ENCODE data around the gene PDS5A.
"Not testable (repeated sequence)": the region's sequence is repeated elsewhere in the genome, so short reads cannot be mapped to it uniquely, and the experiment has no call there.

The PDS5A gene

GRCh38 chr4:39922399-39922798 is 55.3 kb downstream of the PDS5A start:
- TF ChIP-seq CTCF (IDR thresholded peaks at IDR 0.05; ENCODE audit: borderline replicate concordance, insufficient read depth, low read depth, low read length): no peak
- H3K4me3 ChIP-seq (ENCODE audit: low read depth, low read length): no peak overlapping the region

DNA sequence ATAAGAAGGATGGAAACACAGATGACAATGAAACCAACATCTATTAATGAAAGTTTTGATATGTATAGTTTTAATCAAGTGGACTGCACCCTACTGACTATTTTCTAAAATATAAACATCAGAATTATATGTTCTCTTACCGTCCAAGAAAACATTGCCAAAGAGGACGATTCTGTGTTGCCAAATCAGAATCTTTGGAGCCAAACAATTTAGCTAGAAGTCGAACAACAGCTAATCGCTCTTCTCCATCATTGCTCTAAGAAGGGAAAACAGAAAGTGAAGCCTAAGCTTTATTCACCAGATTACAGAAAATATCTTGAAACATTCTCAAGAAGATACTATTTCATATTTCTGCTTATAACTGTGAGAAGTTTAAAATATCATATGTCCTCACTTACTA is 64.2 kb downstream of the PDS5A start:
- H3K4me3 ChIP-seq (ENCODE audit: low read depth, low read length): no peak overlapping the region
- TF ChIP-seq CTCF (IDR thresholded peaks at IDR 0.05; ENCODE audit: borderline replicate concordance, insufficient read depth, low read depth, low read length): no peak

- no peak for TF ChIP-seq CTCF (IDR thresholded peaks at IDR 0.05; ENCODE audit: borderline replicate concordance, insufficient read depth, low read depth, low read length)
Measured at GRCh38 chr4:39910064-39910463, 67.6 kb downstream of the PDS5A start.

DNA sequence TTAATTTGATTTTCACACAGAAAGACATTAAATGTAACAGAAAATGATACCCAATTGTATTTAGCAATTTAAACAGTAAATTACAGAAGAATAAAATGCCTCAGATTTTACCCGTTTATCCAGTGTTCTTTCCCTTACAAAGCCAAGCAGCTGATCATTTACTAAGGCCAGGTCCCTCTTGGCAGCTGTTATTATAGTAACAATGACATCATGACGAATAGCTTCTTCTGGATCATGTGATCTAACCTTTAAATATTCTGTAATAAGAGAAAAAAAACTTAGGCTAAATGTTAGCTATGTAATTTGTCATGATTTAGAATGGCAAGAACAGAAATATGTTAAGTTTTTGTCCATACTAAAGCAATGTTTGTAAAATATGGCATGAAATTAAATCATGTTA is 69.4 kb downstream of the PDS5A start:
- TF ChIP-seq CTCF (IDR thresholded peaks at IDR 0.05; ENCODE audit: borderline replicate concordance, insufficient read depth, low read depth, low read length): no peak
- H3K4me3 ChIP-seq (ENCODE audit: low read depth, low read length): no peak overlapping the region

More at GRCh38 chr4:39910064-39910463, 67.6 kb downstream of the PDS5A start:
- H3K4me3 ChIP-seq (ENCODE audit: low read depth, low read length): no peak overlapping the region

- no peak overlapping the region for H3K4me3 ChIP-seq (ENCODE audit: low read depth, low read length)
- TF ChIP-seq CTCF (IDR thresholded peaks at IDR 0.05; ENCODE audit: borderline replicate concordance, insufficient read depth, low read depth, low read length): no peak
Measured at GRCh38 chr4:39905656-39906055, 72.1 kb downstream of the PDS5A start.

DNA sequence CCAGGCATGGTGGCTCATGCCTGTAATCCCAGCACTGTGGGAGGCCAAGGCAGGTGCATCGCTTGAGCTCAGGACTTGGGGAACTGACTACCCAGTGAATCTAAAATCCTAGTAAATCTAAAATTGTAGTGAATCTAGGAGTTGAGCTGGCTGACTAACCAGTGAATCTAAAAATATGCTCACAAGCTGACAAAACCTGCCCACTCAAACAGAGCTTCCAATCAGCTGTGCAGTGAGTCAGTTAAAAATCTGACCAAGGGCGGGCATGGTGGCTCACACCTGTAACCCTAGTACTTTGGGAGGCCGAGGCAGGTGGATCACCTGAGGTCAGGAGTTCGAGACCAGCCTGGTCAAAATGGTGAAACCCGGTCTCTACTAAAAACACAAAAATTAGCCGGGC is 72.7 kb downstream of the PDS5A start:
- H3K4me3 ChIP-seq (ENCODE audit: low read depth, low read length): not testable (repeated sequence)

- H3K4me3 ChIP-seq (ENCODE audit: low read depth, low read length): no peak overlapping the region
- TF ChIP-seq CTCF (IDR thresholded peaks at IDR 0.05; ENCODE audit: borderline replicate concordance, insufficient read depth, low read depth, low read length): no peak
Measured at GRCh38 chr4:39900966-39901365, 76.7 kb downstream of the PDS5A start.

- no peak for TF ChIP-seq CTCF (IDR thresholded peaks at IDR 0.05; ENCODE audit: borderline replicate concordance, insufficient read depth, low read depth, low read length)
- H3K4me3 ChIP-seq (ENCODE audit: low read depth, low read length): no peak overlapping the region
Measured at GRCh38 chr4:39899291-39899690, 78.4 kb downstream of the PDS5A start.
